ENCODE measurements around the gene FASTK. TPM values are rescaled to one million over a fixed set of nuclear protein-coding genes. Genes with fewer than 3 reads are reported as not detected.

Gene FASTK, protein sequence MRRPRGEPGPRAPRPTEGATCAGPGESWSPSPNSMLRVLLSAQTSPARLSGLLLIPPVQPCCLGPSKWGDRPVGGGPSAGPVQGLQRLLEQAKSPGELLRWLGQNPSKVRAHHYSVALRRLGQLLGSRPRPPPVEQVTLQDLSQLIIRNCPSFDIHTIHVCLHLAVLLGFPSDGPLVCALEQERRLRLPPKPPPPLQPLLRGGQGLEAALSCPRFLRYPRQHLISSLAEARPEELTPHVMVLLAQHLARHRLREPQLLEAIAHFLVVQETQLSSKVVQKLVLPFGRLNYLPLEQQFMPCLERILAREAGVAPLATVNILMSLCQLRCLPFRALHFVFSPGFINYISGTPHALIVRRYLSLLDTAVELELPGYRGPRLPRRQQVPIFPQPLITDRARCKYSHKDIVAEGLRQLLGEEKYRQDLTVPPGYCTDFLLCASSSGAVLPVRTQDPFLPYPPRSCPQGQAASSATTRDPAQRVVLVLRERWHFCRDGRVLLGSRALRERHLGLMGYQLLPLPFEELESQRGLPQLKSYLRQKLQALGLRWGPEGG
- 91.8 and 95.8 TPM in 2 replicates for total RNA-seq

DNA sequence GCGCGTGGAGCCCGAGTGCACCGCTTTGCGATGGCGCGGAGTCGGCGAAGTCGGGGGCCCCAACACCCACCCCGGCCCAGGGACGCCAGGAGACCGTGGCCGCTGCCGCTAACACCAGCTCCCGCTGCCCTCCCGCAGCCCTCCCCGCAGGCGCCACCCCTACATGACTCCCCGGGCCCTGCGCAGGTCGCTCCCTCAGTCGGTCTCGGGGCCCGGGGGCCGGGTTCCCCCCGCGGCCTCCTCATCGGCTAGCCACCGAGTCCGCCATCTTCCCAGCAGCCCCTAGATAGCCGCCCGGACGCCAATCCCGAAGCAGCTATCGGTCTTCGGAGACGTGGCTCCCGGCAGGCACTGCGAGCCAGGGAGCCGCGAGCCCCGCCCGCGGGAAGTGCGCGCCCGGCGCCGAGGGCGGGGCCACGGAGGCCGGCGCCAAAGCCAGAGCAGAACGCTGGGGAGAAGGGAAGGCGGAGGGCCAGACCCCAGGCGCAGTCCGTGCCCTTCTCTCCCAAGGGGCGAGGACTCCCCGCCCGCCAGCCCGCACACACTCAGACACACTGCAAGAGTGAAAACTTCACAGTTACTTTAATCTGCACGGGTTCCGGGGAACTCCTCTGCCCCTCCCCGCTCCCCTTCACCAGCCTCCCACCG is at the start of gene FASTK:
TSS of gene FASTK (minus strand) at position 288 of the 648 bp plus-strand sequence. CDS start at position 245, 43 bp downstream.
- intact Hi-C loops (cut with micrococcal nuclease) = loop anchor here (1.0 to 10.0 kb wide), 8 partner anchors 22 to 1886 kb away; partner anchors contain the start of genes ACTR3C, LRRC61, ZNF282 and ZNF467

DNA sequence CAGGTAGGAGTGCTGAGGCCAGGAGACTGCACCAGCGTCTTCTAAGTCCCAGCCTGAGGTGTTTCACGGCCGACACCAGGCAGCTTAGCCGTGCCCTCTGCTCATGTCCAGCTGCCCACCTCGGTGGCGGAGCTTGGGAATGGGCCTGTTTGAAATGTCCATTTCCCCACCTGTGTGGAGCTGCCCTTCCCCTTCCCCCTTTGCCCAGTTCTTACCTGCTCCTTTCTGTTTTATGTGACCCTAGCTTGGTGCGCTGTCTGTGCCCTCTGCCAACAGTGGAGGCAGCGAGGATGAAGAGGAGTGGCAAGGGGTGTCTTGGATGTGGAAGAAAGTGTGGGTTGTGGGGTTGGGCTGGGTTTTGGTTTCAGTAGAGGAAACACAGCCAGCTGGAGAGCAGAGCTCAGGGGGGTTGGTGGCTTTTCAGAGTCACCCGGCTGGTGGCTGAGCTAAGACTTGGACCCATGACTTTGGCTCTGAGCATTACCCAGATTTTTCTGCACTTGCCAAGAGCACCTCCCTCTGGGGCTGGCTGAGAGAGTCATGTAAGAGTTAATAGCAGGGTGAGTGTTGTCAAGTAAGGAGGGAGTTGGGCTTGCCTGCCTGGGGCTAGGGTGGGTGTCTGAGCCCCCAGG is 49.5 kb upstream of the FASTK start:
- intact Hi-C loops (cut with micrococcal nuclease) = no loop called here

DNA sequence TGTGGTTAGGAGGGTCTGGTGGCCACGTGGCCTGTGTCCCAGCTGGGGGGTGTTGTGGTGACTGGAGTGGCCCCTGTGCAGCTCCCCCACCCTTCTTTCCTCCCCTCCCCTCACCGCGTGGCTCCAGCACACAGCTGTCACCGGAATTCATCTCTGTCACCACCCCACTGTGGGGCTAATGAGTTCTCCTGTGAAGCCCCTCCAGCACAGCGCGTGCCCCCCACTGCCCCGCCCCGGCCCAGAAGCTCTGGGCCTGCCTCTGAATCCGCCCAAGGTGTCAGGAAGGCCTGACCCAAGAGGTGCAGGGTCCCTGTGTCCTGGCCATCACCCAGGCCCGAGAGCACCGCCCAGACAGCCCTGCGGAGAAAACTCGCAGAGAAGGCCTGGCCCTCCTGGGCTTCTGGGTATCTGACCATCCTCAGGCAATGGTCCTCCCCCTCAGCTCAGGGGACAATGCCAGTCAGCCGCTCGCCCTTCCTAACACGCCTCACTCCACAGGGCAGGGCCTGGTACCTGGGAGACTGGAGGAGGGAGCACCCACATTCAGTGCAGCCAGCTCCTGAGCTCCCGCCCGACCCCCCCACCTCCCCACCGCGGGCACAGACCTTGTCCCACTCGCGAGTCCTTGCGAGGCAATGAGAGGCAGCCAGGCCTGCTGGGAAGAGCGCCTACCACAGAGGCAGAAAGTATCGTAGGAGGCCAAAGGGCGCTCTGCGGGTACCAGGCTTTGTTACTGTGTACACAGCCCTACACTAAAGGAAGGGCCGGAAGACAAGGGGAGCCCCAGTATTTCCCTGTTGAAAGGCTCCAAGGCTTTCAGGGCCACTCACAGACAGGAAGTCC is 48.7 kb upstream of the FASTK start:
- intact Hi-C loops (cut with micrococcal nuclease) = no loop called here

DNA sequence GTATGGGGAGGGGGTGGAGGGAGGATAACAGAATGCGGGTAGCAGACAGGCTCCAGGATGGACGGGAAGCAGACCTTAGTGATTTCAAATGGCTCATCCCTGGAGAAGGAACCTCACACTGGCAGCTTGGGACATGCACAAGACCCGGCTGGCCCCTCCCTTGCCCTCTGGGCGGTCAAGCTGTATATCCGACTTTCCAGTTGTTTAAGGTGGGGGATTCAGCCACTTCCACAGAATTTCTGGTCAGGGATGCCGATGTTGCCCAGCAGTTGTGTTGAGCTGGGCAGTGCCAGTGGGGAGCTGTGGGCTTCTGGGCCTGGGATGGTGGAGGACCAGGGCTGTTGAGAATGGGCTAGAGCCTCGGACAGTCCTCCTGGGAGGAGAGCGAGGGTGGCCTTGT is 48.1 kb upstream of the FASTK start:
- intact Hi-C loops (cut with micrococcal nuclease) = no loop called here

DNA sequence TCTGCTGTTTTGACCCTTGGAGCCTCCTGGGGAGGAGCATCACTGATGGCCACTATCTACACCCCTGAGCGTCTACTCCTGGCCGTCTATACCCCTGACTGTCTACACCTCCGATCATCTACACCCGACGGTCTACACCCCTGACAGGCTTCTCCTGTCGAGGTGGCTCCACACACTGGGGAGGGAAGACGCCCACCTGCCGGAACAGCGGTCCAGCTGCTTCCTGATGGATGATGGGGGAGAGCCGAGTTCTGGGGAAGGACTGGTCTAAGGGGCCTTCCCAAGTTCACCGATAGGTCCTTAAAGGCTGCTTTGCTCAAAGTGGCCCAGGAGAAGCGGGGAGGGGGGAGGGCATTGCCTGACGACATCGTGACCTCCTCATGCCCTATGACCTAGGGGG is 47.5 kb upstream of the FASTK start:
- intact Hi-C loops (cut with micrococcal nuclease) = no loop called here

DNA sequence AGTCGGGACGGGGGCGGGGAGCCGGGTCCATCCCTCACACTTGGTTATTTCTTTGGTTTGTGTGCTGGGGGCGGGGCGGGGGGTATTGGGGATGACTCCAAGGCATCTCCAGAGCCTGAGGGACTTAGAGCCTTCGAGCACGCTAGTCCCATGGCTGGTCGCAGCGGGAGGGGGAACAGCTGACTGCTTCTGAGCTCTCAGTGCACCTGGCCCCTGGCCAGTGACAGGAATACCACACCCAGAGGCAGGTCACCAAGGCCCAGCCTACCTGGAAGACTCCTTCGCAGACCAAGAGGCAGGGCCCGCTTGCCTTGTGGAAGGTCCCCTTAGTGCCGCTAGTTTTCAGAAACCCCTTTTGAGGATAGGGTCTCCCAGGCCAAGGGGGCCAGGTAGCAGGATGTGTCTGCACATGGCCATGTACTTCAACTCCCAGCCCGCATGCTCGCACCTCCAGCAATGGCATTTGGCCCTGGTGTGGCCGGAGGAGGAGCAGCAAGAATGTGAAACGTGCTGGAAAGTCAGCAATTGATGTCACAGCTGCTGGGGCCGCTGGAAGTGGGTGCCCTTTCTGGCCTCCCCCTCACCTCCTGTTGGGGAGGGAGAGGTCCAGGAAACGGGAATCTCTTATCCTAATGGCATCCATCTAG is 46.0 kb upstream of the FASTK start:
- intact Hi-C loops (cut with micrococcal nuclease) = no loop called here

DNA sequence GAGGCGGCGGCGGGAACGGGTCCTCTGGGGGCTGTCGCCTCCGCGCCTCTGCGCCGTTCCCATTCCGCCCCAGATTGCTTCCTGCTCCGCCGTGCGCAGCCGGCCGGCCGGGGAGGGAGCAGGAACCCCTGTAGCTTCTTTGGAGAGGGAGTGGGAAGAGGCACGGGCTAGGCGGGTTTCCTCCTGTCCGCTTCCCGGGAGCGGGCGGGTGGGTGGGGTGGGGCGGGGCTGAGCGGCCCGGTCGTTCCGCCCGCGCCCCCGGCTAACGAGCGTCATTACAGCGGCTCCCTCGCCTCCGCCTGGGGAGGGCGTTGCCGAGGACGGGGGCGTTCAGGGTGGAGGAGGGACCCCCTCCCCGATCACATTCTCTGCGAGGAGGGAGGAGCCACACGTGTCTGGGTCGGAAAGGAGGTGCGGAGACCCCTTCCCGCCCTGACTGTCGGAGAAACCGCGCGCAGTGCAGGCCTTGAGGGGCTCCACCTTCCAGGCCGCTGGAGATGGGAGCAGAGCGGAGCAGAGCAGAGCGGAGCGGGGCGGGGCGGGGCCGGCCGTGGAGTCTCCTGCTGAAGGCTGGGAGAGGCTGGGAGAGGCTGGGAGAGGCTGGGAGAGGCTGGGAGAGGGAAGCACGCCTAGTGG is 45.4 kb upstream of the FASTK start:
- intact Hi-C loops (cut with micrococcal nuclease) = no loop called here

DNA sequence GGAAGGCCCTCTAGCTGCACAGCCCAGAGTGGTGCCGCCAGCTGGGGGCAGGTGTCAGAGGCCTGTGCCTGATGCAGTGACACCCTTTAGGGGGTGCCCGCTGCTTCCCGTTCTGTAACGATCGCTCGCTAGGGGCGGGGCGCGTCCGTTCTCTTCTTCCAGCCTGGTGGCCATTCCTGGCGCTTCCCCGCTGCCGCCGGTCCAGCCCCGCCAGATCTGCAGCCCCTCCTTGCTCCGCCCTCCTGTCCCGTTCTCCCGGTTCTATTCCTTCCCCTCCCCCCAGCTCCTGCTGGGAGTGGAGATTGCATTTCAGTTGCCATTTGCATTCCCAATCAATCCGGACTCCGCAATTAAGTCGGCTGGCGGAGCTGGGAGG is 44.8 kb upstream of the FASTK start:
- intact Hi-C loops (cut with micrococcal nuclease) = no loop called here

DNA sequence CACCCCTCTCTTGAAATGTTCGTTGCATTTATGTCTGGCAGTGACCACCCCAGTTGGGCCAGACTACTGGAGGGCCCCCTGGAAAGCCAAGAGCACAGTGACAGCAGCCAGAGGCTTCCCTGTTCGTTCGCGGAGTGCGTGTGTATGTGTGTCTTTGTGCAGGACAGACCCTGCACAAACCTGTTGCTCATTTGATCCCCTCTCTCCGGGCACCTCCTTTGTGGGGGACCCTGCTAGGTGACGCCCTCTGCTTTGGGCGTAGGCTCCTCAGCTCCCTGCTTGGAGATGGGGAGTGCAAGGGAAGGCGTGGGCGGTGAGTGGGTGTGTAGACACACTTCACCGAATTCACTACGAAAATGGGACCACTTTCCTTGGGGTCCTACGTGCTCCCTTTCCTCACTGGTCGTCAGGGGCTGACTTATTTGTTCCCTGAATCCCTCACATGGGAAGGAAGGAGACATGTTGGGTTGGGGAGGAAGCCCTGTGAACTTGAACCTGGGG is 44.3 kb upstream of the FASTK start:
- intact Hi-C loops (cut with micrococcal nuclease) = loop anchor here (1.0 to 5.0 kb wide), 5 partner anchors 43 to 227 kb away; no protein-coding TSS in a partner anchor

DNA sequence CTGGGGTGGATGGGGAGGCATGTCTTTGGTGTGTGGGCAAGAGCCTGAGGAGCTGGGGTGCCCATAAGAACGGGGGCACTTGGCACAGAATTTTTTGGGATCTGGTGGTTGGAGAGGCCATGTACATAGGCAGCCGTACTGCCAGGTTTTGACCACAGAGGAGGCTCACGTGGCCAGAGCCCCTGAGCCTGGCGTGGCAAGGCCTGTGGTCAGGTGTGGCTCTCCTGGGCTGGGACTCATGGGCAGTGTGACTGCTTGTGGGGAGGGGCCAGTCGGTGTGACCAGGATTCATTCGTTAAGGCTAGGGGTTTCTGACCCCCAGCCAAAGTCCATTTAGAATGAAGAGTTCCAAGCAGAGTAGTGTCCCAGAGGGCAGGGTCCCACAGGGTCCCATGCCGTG is 43.9 kb upstream of the FASTK start:
- intact Hi-C loops (cut with micrococcal nuclease) = loop anchor here (1.0 to 5.0 kb wide), 5 partner anchors 44 to 228 kb away; no protein-coding TSS in a partner anchor

DNA sequence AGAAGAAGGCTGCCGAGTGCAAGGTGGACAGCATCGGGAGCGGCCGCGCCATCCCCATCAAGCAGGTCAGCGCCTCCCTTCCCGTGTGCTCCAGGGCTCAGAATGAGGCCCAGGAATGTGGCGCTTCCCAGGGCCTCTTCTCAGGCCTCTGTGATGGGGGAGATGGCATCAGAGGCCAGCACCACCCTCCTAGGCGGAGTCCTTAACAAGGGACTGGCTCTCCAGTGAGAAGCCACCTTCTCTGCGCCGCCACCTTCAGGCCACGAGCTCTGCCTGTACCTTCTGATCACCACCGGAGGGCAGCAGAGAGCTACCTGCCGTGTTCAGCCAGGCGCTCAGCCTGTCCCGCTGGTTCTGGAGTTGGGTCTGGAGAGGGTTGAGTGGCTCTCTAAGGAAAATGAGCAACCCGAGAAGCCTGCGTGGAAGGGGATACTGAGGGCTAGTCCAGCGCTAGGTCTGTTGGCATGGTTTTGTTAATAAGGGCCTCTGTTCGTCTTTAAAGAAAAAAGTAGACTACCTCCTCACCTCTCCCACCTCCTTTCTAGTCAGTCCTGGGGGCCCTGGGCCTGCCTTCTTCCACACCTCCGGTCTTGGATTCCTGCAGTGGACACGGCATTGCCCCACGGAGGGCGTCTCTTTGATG is 43.3 kb upstream of the FASTK start:
- intact Hi-C loops (cut with micrococcal nuclease) = loop anchor here (1.0 to 5.0 kb wide), 5 partner anchors 44 to 228 kb away; no protein-coding TSS in a partner anchor

DNA sequence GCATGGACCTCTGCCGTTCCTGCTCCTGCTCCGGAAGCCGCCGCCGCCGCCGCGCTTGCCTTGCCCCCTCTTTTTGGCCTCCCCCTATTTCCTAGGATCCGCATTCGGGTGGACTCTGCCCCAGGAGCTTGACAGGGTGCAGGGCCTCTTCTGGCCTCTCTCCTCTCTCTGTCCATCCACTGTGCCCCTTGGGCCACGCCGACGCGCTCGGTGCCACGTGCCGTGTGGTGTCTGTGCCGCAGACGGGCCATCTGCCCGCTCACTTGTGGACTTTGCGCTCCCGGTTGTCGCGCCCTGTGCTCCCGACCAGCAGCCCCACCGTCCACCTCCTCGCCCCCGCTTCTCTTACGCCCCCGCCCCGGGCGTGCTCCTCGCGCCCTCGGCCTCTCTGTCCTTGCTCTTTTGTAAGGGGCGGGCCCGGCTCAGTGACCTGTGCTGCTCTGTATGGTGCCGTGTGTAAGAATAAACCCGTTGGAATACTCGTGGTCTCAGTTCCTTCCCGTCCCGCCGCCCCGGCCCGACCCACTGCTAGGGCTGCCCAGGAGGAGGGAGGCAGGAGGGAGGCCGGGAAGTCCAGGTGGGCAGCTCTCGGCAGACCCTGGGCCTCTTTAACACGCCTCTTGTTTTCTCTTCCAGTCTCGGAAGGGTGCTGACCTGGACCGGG is 42.7 kb upstream of the FASTK start:
- intact Hi-C loops (cut with micrococcal nuclease) = loop anchor here (5.0 kb wide), 1 partner anchor 229 kb away; no protein-coding TSS in a partner anchor

DNA sequence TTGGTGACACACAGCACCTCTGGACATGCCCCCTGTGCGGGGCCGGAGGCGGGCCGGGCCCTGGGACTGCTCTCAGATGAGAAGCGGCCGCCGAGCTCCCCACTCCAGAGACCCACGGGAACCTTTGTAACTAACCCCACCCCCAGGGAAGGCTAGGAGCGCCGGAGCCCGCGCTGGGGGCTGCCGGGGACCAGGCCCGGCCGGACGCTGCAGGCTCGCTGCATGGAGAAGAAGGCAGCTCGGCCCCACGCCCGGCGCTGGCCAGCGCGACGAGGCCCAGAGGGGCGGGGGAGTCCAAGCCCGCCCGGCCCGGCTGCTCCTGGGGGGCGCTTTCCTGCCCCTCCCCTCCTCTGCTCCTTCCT is 42.2 kb upstream of the FASTK start:
- intact Hi-C loops (cut with micrococcal nuclease) = loop anchor here (5.0 kb wide), 1 partner anchor 230 kb away; no protein-coding TSS in a partner anchor

DNA sequence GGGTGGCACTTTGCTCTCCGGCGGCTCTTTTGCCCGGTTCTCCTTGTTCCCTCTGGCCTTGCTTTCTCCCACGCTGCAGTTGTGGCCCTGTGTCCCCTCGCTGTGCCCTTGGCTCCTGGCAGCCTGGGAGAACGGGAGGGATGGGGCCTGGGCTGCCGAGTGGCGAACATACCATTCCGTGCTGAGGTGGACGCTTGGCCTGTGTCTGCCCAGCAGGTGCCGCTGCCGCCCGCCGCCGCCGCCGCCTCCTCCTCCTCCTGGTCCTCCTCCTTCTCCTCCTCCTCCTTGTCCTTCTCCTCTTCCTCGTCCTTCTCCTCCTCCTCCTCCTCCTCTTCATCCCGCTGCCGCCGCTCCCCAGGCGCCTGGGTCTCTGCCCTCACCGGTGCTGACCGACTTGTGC is 41.7 kb upstream of the FASTK start:
- intact Hi-C loops (cut with micrococcal nuclease) = loop anchor here (5.0 kb wide), 1 partner anchor 230 kb away; no protein-coding TSS in a partner anchor

DNA sequence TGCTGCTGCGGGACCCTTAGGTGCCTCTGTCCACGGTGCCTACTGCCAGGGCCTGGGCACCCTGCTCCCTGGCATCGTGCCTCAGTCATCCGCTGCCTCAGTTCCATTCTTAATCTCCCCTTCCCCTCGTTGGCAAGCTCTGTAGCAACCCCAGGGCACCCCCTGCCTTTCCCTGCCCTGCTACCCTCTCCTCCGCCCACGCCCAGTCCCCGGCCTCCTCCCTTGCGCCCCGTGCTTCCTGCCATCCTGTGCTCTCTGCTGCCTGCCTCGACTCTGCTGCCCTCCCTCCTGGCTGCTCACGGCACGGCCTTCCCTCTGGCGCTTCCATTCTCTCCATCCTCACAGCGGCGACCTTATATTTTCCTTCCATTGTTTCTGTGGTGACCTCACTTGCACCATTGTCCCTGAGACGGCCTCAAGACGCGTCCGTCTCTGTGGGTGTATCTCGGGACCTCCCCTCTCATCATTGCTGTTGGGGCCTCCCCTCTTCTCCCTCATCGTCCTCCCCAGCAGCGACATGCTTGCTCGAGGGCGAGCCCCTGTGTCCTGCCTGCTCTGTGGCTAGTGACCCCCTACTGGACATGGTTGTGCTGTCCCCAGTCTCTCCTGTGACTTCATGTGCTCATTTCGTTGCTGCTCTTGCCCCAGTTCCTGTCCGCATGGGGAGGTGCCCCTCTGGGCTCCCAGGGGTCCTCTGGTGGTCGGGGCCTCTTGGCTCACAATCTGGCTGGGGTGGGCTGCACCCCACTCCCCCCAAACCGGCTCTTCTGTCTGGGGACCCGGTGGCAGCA is 41.0 kb upstream of the FASTK start:
- intact Hi-C loops (cut with micrococcal nuclease) = loop anchor here (5.0 kb wide), 1 partner anchor 231 kb away; no protein-coding TSS in a partner anchor

DNA sequence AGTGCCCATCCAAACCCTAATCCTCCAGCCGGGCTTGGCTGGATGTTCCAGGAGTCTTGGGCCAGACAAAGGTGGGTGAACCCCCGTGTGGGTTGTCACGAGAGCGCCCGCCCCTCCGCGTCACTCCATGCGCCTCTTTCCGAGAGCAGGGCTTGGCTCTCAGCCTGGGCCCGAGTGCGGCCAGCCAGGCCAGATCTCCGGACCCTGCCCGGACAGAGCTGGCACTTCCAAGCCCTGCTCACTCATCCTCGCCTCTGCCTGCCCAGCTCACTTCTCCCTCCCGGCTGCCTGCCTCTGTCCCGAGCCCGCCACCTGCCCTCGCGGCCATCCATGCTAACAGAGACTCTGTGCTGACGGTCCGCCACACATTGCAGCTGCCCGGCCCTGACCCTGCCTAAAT is 40.3 kb upstream of the FASTK start:
- intact Hi-C loops (cut with micrococcal nuclease) = loop anchor here (5.0 kb wide), 1 partner anchor 231 kb away; no protein-coding TSS in a partner anchor

DNA sequence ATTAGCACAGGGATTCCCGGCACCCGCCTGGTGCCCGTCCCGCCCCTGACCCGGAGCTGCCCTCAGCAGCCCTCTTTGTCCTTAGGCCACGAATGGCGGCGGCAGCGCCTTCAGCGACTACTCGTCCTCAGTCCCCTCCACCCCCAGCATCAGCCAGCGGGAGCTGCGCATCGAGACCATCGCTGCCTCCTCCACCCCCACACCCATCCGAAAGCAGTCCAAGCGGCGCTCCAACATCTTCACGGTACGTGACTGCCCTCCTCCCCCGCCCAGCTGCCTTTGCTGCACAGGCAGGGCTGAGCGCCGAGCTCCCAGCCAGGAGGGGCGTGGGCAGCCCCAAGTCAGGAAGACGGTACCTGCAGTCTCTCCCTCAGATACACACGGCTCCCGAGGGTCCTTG is 39.3 kb upstream of the FASTK start:
- intact Hi-C loops (cut with micrococcal nuclease) = loop anchor here (5.0 kb wide), 1 partner anchor 232 kb away; no protein-coding TSS in a partner anchor
